GM23248 (cell line): ENCODE results near the gene NEBL. TPM values are rescaled to one million over a fixed set of nuclear protein-coding genes. Genes with fewer than 3 reads are reported as not detected.

ENCODE experiments used
- DNase-seq: peaks from one replicate; pipeline ENCODE4 v3.0.0-alpha.2; 2015
- H2AFZ ChIP-seq: fragments of 200-600 bp; sonication (generic); 2 replicates; pipeline ENCODE4 v1.6.1; 2016; ENCODE audit warnings: antibody characterized with exemption
- H3F3A ChIP-seq: fragments of 200-600 bp; sonication (generic); 2 replicates; pipeline ENCODE4 v1.6.1; 2016; ENCODE audit warnings: mild to moderate bottlenecking, antibody characterized with exemption, mixed run types; ENCODE audit not compliant: insufficient read depth
- H3K27ac ChIP-seq: fragments of 200-600 bp; sonication (generic); 2 replicates; pipeline ENCODE4 v1.5.1; 2016; ENCODE audit warnings: mild to moderate bottlenecking
- H3K27me3 ChIP-seq: fragments of 200-600 bp; sonication (generic); replicated peaks from 2 replicates; pipeline ENCODE4 v1.6.1; 2016; ENCODE audit warnings: mild to moderate bottlenecking; ENCODE audit not compliant: insufficient read depth
- H3K36me3 ChIP-seq: fragments of 200-600 bp; sonication (generic); 2 replicates; pipeline ENCODE4 v1.6.1; 2016; ENCODE audit warnings: low read depth, mild to moderate bottlenecking
- H3K4me1 ChIP-seq: fragments of 200-600 bp; sonication (generic); 2 replicates; pipeline ENCODE4 v1.6.1; 2016; ENCODE audit warnings: mild to moderate bottlenecking; ENCODE audit not compliant: insufficient read depth
- H3K4me2 ChIP-seq: fragments of 200-600 bp; sonication (generic); one replicate; pipeline ENCODE4 v1.6.1; 2016; ENCODE audit warnings: mild to moderate bottlenecking; ENCODE audit not compliant: unreplicated experiment
- H3K4me3 ChIP-seq: fragments of 200-600 bp; sonication (generic); 2 replicates; pipeline ENCODE4 v1.5.1; 2016; ENCODE audit warnings: mild to moderate bottlenecking
- H3K79me2 ChIP-seq: fragments of 200-600 bp; sonication (generic); 2 replicates; pipeline ENCODE4 v1.6.1; 2016; ENCODE audit warnings: mild to moderate bottlenecking; ENCODE audit not compliant: insufficient read depth
- H3K9ac ChIP-seq: fragments of 200-600 bp; sonication (generic); 2 replicates; pipeline ENCODE4 v1.6.1; 2016; ENCODE audit warnings: mild to moderate bottlenecking
- H3K9me2 ChIP-seq: fragments of 200-600 bp; sonication (generic); 2 replicates; pipeline ENCODE4 v1.6.1; 2016; ENCODE audit warnings: mixed run types, mild to moderate bottlenecking, moderate library complexity; ENCODE audit not compliant: insufficient read depth
- H3K9me3 ChIP-seq: fragments of 200-600 bp; sonication (generic); one replicate; pipeline ENCODE4 v1.6.1; 2017; ENCODE audit warnings: low read depth
- H4K20me1 ChIP-seq: fragments of 200-600 bp; sonication (generic); 2 replicates; pipeline ENCODE4 v1.6.0; 2016; ENCODE audit not compliant: insufficient read depth
- EZH2 ChIP-seq: fragments of 200-600 bp; sonication (generic); IDR thresholded peaks from 2 replicates; pipeline ENCODE4 v1.6.1; 2018; ENCODE audit warnings: antibody characterized with exemption, mild to moderate bottlenecking; ENCODE audit not compliant: insufficient read depth, poor library complexity, severe bottlenecking
- EZH2phosphoT487 ChIP-seq: fragments of 200-600 bp; sonication (generic); IDR thresholded peaks from 2 replicates; pipeline ENCODE4 v1.6.1; 2018; ENCODE audit warnings: antibody characterized with exemption, moderate library complexity, mild to moderate bottlenecking, low read depth; ENCODE audit not compliant: insufficient read depth
- WGBS, 2 experiments: methylation state at CpG; one replicate each; pipeline ENCODE4 v1.1.6; 2015 to 2017; ENCODE audit warnings: low lambda C conversion rate in 2 of 2, low coverage in 1 of 2; ENCODE audit errors: missing lambda C conversion rate in 2 of 2; 5-methylcytosine and 5-hydroxymethylcytosine counted together
- in situ Hi-C: fragments of 300-500 bp; cut with MboI; formaldehyde crosslinking; loops from 2 replicates; pipeline ENCODE4 v1.15.0; 2020
- polyA plus RNA-seq: library from polyadenylated mRNA; unstranded; fragments of >200 nt; fragmentation: Nextera tagmentation; extraction: Ambion mirVana; gene quantifications from 2 replicates; pipeline ENCODE4 v1.2.1, GENCODE V29; 2016
- total RNA-seq: library from RNA; depleted of rRNA; stranded (reverse); fragments of >200 nt; shearing (Covaris generic); gene quantifications from 2 replicates; pipeline ENCODE4 v1.2.3, GENCODE V29; 2014

The NEBL gene
- total and polyA plus RNA-seq, 2 experiments from 2014 or later: not detected

- TF ChIP-seq EZH2phosphoT487: no peak
- TF ChIP-seq EZH2: no peak
- 37 to 45% methylated on average over 3 of the region's 3 CpGs for WGBS, 2 experiments
- no peaks in the 10 kb centered on the region for H3K9me2 ChIP-seq
Observed at GRCh38 chr10:20908391-20908790, 11.3 kb upstream of the NEBL start.

GRCh38 chr10:20903635-20904390, 6.7 kb upstream of the NEBL start:
- H3K4me1 ChIP-seq: no peaks in the 10 kb centered on the region
- no peaks in the 10 kb centered on the region for H3F3A ChIP-seq
- no peaks in the 10 kb centered on the region for H3K9me2 ChIP-seq
- no peaks in the 10 kb centered on the region for H3K36me3 ChIP-seq
- H3K4me3 ChIP-seq: no peak overlapping the region
- H3K9ac ChIP-seq: no peak overlapping the region
- H3K79me2 ChIP-seq: no peaks in the 10 kb centered on the region
- in situ Hi-C loops: no loop called here
- no peaks in the 10 kb centered on the region for H3K27me3 ChIP-seq
- no peak overlapping the region for H3K27ac ChIP-seq
- WGBS, 2 experiments: 25 to 31% methylated on average over 5 of the region's 5 CpGs
- no peak overlapping the region for H3K4me2 ChIP-seq
- TF ChIP-seq EZH2phosphoT487: no peak
- TF ChIP-seq EZH2: no peak
- no peaks in the 10 kb centered on the region for H3K9me3 ChIP-seq
- no peak for DNase-seq
- no peak overlapping the region for H2AFZ ChIP-seq
- H4K20me1 ChIP-seq: no peaks in the 10 kb centered on the region

More at GRCh38 chr10:20908391-20908790, 11.3 kb upstream of the NEBL start:
- Histone ChIP-seq H3K9ac (no peak overlapping the region), H3K9me3 (no peaks in the 10 kb centered on the region), H3K27me3 (no peaks in the 10 kb centered on the region), H3K4me3 (no peak overlapping the region), H2AFZ (no peak overlapping the region), H3K4me1 (no peaks in the 10 kb centered on the region), H3K79me2 (no peaks in the 10 kb centered on the region), H3K36me3 (no peaks in the 10 kb centered on the region), H3K4me2 (no peak overlapping the region), H3F3A (no peaks in the 10 kb centered on the region), H4K20me1 (no peaks in the 10 kb centered on the region), H3K27ac (no peak overlapping the region)
- in situ Hi-C loops: no loop called here
- DNase-seq: no peak

GRCh38 chr10:20901110-20901509, 4.0 kb upstream of the NEBL start:
- 49 to 52% methylated on average over 5 of the region's 5 CpGs for WGBS, 2 experiments
- Histone ChIP-seq H3K4me2 (no peak overlapping the region), H3K27me3 (no peaks in the 10 kb centered on the region), H3K4me1 (no peaks in the 10 kb centered on the region), H3K9me3 (no peaks in the 10 kb centered on the region), H3K79me2 (no peaks in the 10 kb centered on the region), H3K9me2 (no peaks in the 10 kb centered on the region), H4K20me1 (no peaks in the 10 kb centered on the region), H2AFZ (no peak overlapping the region), H3K4me3 (no peak overlapping the region), H3K27ac (no peak overlapping the region), H3F3A (no peaks in the 10 kb centered on the region), H3K9ac (no peak overlapping the region), H3K36me3 (no peaks in the 10 kb centered on the region)
- in situ Hi-C loops: no loop called here
- TF ChIP-seq EZH2: no peak
- no peak for DNase-seq

- no peak for TF ChIP-seq EZH2
- no peak for TF ChIP-seq EZH2phosphoT487
- H4K20me1 ChIP-seq: no peaks in the 10 kb centered on the region
- DNase-seq: no peak
- H3K36me3 ChIP-seq: no peaks in the 10 kb centered on the region
- H3K27ac ChIP-seq: no peak overlapping the region
- H3F3A ChIP-seq: no peaks in the 10 kb centered on the region
- H3K4me2 ChIP-seq: no peak overlapping the region
- H3K9me3 ChIP-seq: no peaks in the 10 kb centered on the region
- no peak overlapping the region for H3K9ac ChIP-seq
- in situ Hi-C loops: no loop called here
- H3K27me3 ChIP-seq: no peaks in the 10 kb centered on the region
- no peak overlapping the region for H2AFZ ChIP-seq
- H3K79me2 ChIP-seq: no peaks in the 10 kb centered on the region
- H3K4me1 ChIP-seq: no peaks in the 10 kb centered on the region
- WGBS, 2 experiments: 48 to 53% methylated on average over 3 of the region's 3 CpGs
- H3K9me2 ChIP-seq: no peaks in the 10 kb centered on the region
- H3K4me3 ChIP-seq: no peak overlapping the region
Observed at GRCh38 chr10:20898866-20899535, 1.9 kb upstream of the NEBL start.
